K562 (cell line): ENCODE results near the gene GABBR1. TPM values are rescaled to one million over a fixed set of nuclear protein-coding genes. Genes with fewer than 3 reads are reported as not detected.

Source experiments
- ATAC-seq: fragments of 200-7000 bp; cut with Tn5 transposase; 3 replicates; pipeline ENCODE4 v1.9.1; 2020; ENCODE audit warnings: moderate library complexity
- BruUV-seq: library from RNA; stranded (reverse); fragments of 400-500 nt; replicated peaks from 2 replicates; lab custom pipeline; 2021; lab: Mats Ljungman, UMichigan
- CTCF ChIA-PET: fragments of 300-600 bp; formaldehyde crosslinking; extraction: SDS; loops from one replicate; lab custom pipeline; 2021; ENCODE audit warnings: low intra/inter-chr PET ratio; lab: Yijun Ruan, JAX
- POLR2A ChIA-PET: fragments of 300-600, 350-650 bp; sonication (Branson Sonifier 250); formaldehyde crosslinking; extraction: SDS; loops from one replicate; lab custom pipeline; 2021; ENCODE audit warnings: antibody characterized with exemption, inconsistent platforms; lab: Yijun Ruan, JAX
- DNase-seq, 4 experiments: peaks; one replicate each; pipeline versions ENCODE4 v3.0.0 to v3.0.0-alpha.2; 2011 to 2018; ENCODE audit warnings: low spot score in 3 of 4, mixed read lengths in 3 of 4; ENCODE audit errors: extremely low read depth in 1 of 4
- FAIRE-seq: peaks from 2 replicates; lab custom pipeline; 2011; peaks lifted over from hg19 to GRCh38; lab: Jason Lieb, UNC
- H2AFZ ChIP-seq: 2 replicates; pipeline ENCODE4 v1.6.0; 2011; ENCODE audit warnings: low read depth, low read length, control low read depth, inconsistent platforms
- H3K27ac ChIP-seq: fragments of 200-600 bp; 3 replicates; pipeline ENCODE4 v1.8.0; 2011; ENCODE audit warnings: low read depth, mild to moderate bottlenecking, control low read depth, inconsistent platforms, low read length, moderate library complexity, mixed read lengths; ENCODE audit errors: extremely low read depth
- H3K27me3 ChIP-seq, 2 experiments: fragments of 300-600 bp in 1 of 2; 2 replicates in 1 of 2; 3 replicates in 1 of 2; pipeline versions ENCODE4 v1.6.0 to v1.8.0; 2011; ENCODE audit warnings: inconsistent platforms in 2 of 2, low read length in 2 of 2, mild to moderate bottlenecking in 1 of 2, mixed read lengths in 1 of 2, moderate library complexity in 1 of 2; ENCODE audit not compliant: control insufficient read depth in 2 of 2, insufficient read depth in 2 of 2
- H3K36me3 ChIP-seq: fragments of 300-600 bp; 3 replicates; pipeline ENCODE4 v1.8.0; 2011; ENCODE audit warnings: mild to moderate bottlenecking, low read length, inconsistent platforms; ENCODE audit not compliant: control insufficient read depth, insufficient read depth
- H3K4me1 ChIP-seq, 2 experiments: fragments of 200-600 bp in 1 of 2; replicated peaks in 1 of 2; 2 replicates in 1 of 2; 3 replicates in 1 of 2; pipeline versions ENCODE4 v1.5.1 to v1.8.0; 2011; ENCODE audit warnings: inconsistent platforms in 2 of 2, low read length in 2 of 2, mild to moderate bottlenecking in 1 of 2, mixed read lengths in 1 of 2, moderate library complexity in 1 of 2; ENCODE audit not compliant: control insufficient read depth in 2 of 2, insufficient read depth in 2 of 2
- H3K4me2 ChIP-seq: 2 replicates; pipeline ENCODE4 v1.6.1; 2011; ENCODE audit warnings: low read length, control low read depth, inconsistent platforms, mixed read lengths; ENCODE audit not compliant: insufficient read depth
- H3K4me3 ChIP-seq: fragments of 200-600 bp; sonication (generic), shearing (Covaris generic); 2 replicates; pipeline ENCODE4 v1.5.1; 2016; ENCODE audit warnings: control low read depth, inconsistent platforms
- H3K79me2 ChIP-seq: fragments of 200-600 bp; 3 replicates; pipeline ENCODE4 v1.8.0; 2011; ENCODE audit warnings: low read length, inconsistent platforms; ENCODE audit not compliant: control insufficient read depth, insufficient read depth
- H3K9ac ChIP-seq, 2 experiments: 2 replicates each; pipeline versions ENCODE4 v1.6.0 to v1.6.1; 2011; ENCODE audit warnings: low read depth in 2 of 2, low read length in 2 of 2, control low read depth in 1 of 2, inconsistent platforms in 1 of 2, mild to moderate bottlenecking in 1 of 2, mixed read lengths in 1 of 2; ENCODE audit not compliant: insufficient read depth in 1 of 2
- H3K9me1 ChIP-seq: one replicate; pipeline ENCODE4 v1.6.0; 2011; ENCODE audit warnings: inconsistent platforms, mild to moderate bottlenecking, low read length, moderate library complexity; ENCODE audit not compliant: control insufficient read depth, insufficient read depth
- H3K9me3 ChIP-seq: replicated peaks from 2 replicates; pipeline ENCODE4 v1.5.1; 2011; ENCODE audit warnings: low read depth, low read length, inconsistent platforms; ENCODE audit not compliant: control insufficient read depth, insufficient read depth
- H4K20me1 ChIP-seq: replicated peaks from 2 replicates; pipeline ENCODE4 v1.6.1; 2011; ENCODE audit warnings: low read length, inconsistent platforms, mixed read lengths; ENCODE audit not compliant: control insufficient read depth, insufficient read depth
- MAFF ChIP-seq: IDR thresholded peaks from 2 replicates; pipeline ENCODE4 v1.6.1; 2012; ENCODE audit warnings: low read length, improper control_type of control experiment
- POLR2AphosphoS5 ChIP-seq: IDR thresholded peaks from 2 replicates; pipeline ENCODE4 v1.6.1; 2011; ENCODE audit warnings: mild to moderate bottlenecking, low read depth, low read length, moderate library complexity; ENCODE audit not compliant: control insufficient read depth, insufficient read depth
- SMAD2 ChIP-seq: fragments of 150-350 bp; IDR thresholded peaks from 2 replicates; pipeline ENCODE4 v1.6.1; 2014; ENCODE audit warnings: low read depth, mild to moderate bottlenecking, low read length
- XRCC5 ChIP-seq: fragments of 200-400 bp; formaldehyde crosslinking; IDR thresholded peaks from 2 replicates; pipeline ENCODE4 v1.6.1; 2017; ENCODE audit warnings: low read depth, mild to moderate bottlenecking, low read length
- ZC3H4 ChIP-seq: sonication (generic); formaldehyde crosslinking; IDR thresholded peaks from 2 replicates; pipeline ENCODE4 v1.9.0; 2021; ENCODE audit warnings: missing genetic modification reagents, borderline replicate concordance
- ZNF133 ChIP-seq: fragments of 250-450 bp; sonication (Bioruptor Pico); IDR thresholded peaks from 2 replicates; pipeline ENCODE4 v1.4.0; 2020; ENCODE audit warnings: mild to moderate bottlenecking
- ZNF780A ChIP-seq: fragments of 250-450 bp; sonication (Bioruptor Pico); IDR thresholded peaks from 2 replicates; pipeline ENCODE4 v1.5.0; 2021; ENCODE audit warnings: mild to moderate bottlenecking
- WGBS: fragments of 100-300 bp; shearing (Covaris generic); methylation state at CpG from one replicate; pipeline ENCODE4 v1.1.6; 2016; ENCODE audit warnings: low coverage, mixed read lengths; ENCODE audit not compliant: insufficient coverage; ENCODE audit errors: missing lambda C conversion rate; 5-methylcytosine and 5-hydroxymethylcytosine counted together
- in situ Hi-C: fragments of 300-500 bp; cut with MboI; formaldehyde crosslinking; loops from 4 replicates; pipeline ENCODE4 v1.15.0; 2018; ENCODE audit warnings: inconsistent platforms, mixed read lengths
- intact Hi-C: fragments of 100-400 bp; cut with micrococcal nuclease; formaldehyde crosslinking; loops from 2 replicates; pipeline ENCODE4 v1.14.2; 2022
- polyA plus RNA-seq, 8 experiments: library from polyadenylated mRNA; depleted of rRNA in 4 of 8; stranded (reverse) in 5 of 8; unstranded in 3 of 8; fragments of >200 nt; fragmentation: Nextera tagmentation in 2 of 8; fragmentation: Illumina TruSeq in 1 of 8; extraction: Ambion mirVana in 2 of 8; extraction: Trizol in 1 of 8; gene quantifications; 2 replicates each; pipeline versions ENCODE4 v1.2.1 to v1.2.3, GENCODE V29; 2011 to 2014; ENCODE audit warnings: inconsistent platforms in 1 of 8, missing spikeins in 1 of 8
- total RNA-seq, 7 experiments: library from RNA; depleted of rRNA in 6 of 7; stranded (reverse); fragments of >200 nt in 6 of 7; fragmentation: Illumina TruSeq in 2 of 7; extraction: Trizol in 2 of 7; gene quantifications; 2 replicates each; pipeline versions ENCODE4 v1.2.1 to v1.2.3, GENCODE V29; 2011 to 2021; ENCODE audit warnings: low replicate concordance in 1 of 7

The GABBR1 gene
- total and polyA plus RNA-seq, 9 of the 15 experiments (the other 6 are each of a cell fraction or from before 2014, with no cell fraction given): 2.2 to 48.3 (median 20.8) TPM

- Histone ChIP-seq H3K27ac (no peak overlapping the region), H3K79me2 (no peaks in the 10 kb centered on the region), H4K20me1 (no peaks in the 10 kb centered on the region), H3K9me1 (no peaks in the 10 kb centered on the region), H3K4me3 (no peak overlapping the region), H3K27me3 (peaks cover 0 to 17% of the 10 kb centered on the region in 2 experiments; a peak in 3 of 5 replicates), H3K36me3 (no peaks in the 10 kb centered on the region), H3K4me2 (no peak overlapping the region), H3K9ac (no peak overlapping the region), H3K4me1 (no peaks in the 10 kb centered on the region), H2AFZ (no peak overlapping the region), H3K9me3 (no peaks in the 10 kb centered on the region)
- DNase-seq (no peak), FAIRE-seq (no peak), ATAC-seq (no peak)
- CTCF ChIA-PET: no interaction called here
- TF ChIP-seq SMAD2: no peak
- TF ChIP-seq ZNF780A (CRISPR knock-in tag): no peak
- no peak for TF ChIP-seq XRCC5
- no peak for TF ChIP-seq ZC3H4 (CRISPR knock-in tag)
- in situ Hi-C loops (no loop called here), intact Hi-C loops (loop anchor here (5.0 kb wide), 1 partner anchor 79 kb away; the partner anchor contains the start of gene OR10C1)
- POLR2A ChIA-PET: no interaction called here
- WGBS: 0% methylated on average over 6 of the region's 6 CpGs
- no TSS peak for BruUV-seq
Observed at GRCh38 chr6:29516108-29516507, 116.9 kb downstream of the GABBR1 start.

DNA sequence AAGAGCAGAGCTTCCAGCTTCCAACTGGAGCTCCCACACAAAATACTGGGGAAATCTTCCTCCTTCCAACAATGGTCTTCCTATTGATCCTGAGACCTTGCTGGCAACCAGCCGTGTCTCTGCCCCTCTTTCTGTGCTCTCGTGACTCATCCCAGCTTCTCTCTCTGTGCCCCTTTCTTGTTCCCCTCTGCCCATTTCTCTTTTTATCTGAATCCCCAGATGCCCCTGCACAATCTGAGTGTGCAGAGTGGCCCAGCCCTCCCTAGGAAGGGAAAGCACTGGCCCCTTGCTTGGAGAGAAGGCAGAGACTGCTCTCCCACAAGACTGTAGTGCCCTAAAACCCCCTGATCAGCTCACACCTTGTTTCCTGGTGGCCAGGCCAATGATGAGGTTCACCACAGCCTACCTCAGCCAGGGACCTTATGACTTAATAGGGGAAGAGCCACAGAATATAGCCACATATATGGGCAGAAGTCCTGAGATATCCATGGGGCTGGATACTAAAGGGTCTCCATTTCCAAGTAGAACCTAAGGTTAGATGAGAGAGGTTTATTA, 122.2 kb downstream of the GABBR1 start:
- Histone ChIP-seq H3K4me2 (no peak overlapping the region), H3K27me3 (peaks cover 9 to 48% of the 10 kb centered on the region in 2 experiments), H3K79me2 (no peaks in the 10 kb centered on the region), H3K9ac (no peak overlapping the region), H3K9me3 (no peaks in the 10 kb centered on the region), H3K27ac (no peak overlapping the region), H3K4me3 (no peak overlapping the region), H3K4me1 (no peaks in the 10 kb centered on the region), H3K36me3 (no peaks in the 10 kb centered on the region), H2AFZ (no peak overlapping the region), H4K20me1 (no peaks in the 10 kb centered on the region), H3K9me1 (no peaks in the 10 kb centered on the region)
- ChIA-PET POLR2A (interaction anchor here (0.5 kb wide), 1 partner anchor 237 kb away, joined by 3 read pairs; no protein-coding TSS in a partner anchor), CTCF (no interaction called here)
- 0% methylated on average over 2 of the region's 2 CpGs for WGBS
- in situ Hi-C loops: no loop called here
- no peak for DNase-seq
- no peak for FAIRE-seq
- no peak for ATAC-seq
- no TSS peak for BruUV-seq
- intact Hi-C loops: no loop called here
- no peak for TF ChIP-seq ZNF133 (CRISPR knock-in tag)
- no peak for TF ChIP-seq MAFF
- no peak for TF ChIP-seq POLR2AphosphoS5
